HepG2 (cell line): ENCODE results near the gene COQ9. TPM values are rescaled to one million over a fixed set of nuclear protein-coding genes. Genes with fewer than 3 reads are reported as not detected.

Experiments used
- ADNP ChIP-seq: sonication (generic); formaldehyde crosslinking; IDR thresholded peaks from 2 replicates; pipeline ENCODE4 v1.4.0; 2020; ENCODE audit warnings: missing genetic modification reagents
- ATAD3A ChIP-seq: sonication (generic); formaldehyde crosslinking; IDR thresholded peaks from 2 replicates; pipeline ENCODE4 v1.4.0; 2020; ENCODE audit warnings: missing genetic modification reagents
- CEBPZ ChIP-seq: IDR thresholded peaks from 2 replicates; pipeline ENCODE4 v1.6.1; 2012; ENCODE audit warnings: low read length, improper control_type of control experiment
- FOXJ3 ChIP-seq: sonication (generic); formaldehyde crosslinking; IDR thresholded peaks from 2 replicates; pipeline ENCODE4 v1.4.0; 2020; ENCODE audit warnings: missing genetic modification reagents, mild to moderate bottlenecking, borderline replicate concordance
- GTF2F1 ChIP-seq: fragments of 150-350 bp; IDR thresholded peaks from 2 replicates; pipeline ENCODE4 v1.6.1; 2014; ENCODE audit warnings: low read length
- MBD4 ChIP-seq: IDR thresholded peaks from 2 replicates; pipeline ENCODE4 v1.6.1; 2012; ENCODE audit warnings: low read length, inconsistent platforms, borderline replicate concordance
- MTA1 ChIP-seq: sonication (generic); formaldehyde crosslinking; IDR thresholded peaks from 2 replicates; pipeline ENCODE4 v1.4.0; 2020; ENCODE audit warnings: missing genetic modification reagents, mild to moderate bottlenecking, borderline replicate concordance
- PRPF4 ChIP-seq: fragments of 200-400 bp; formaldehyde crosslinking; IDR thresholded peaks from 2 replicates; pipeline ENCODE4 v1.6.1; 2016; ENCODE audit warnings: low read length, low read depth; ENCODE audit not compliant: poor library complexity, severe bottlenecking
- RFXANK ChIP-seq: IDR thresholded peaks from 2 replicates; pipeline ENCODE4 v1.6.1; 2016
- RXRB ChIP-seq: IDR thresholded peaks from 2 replicates; pipeline ENCODE4 v1.6.1; 2016; ENCODE audit warnings: borderline replicate concordance, missing genetic modification reagents, missing compliant biosample characterization
- SNAPC2 ChIP-seq: sonication (generic); formaldehyde crosslinking; IDR thresholded peaks from 2 replicates; pipeline ENCODE4 v1.8.1; 2022; ENCODE audit warnings: mild to moderate bottlenecking, missing genetic modification reagents
- TAF1 ChIP-seq: sonication (generic); formaldehyde crosslinking; IDR thresholded peaks from 2 replicates; pipeline ENCODE4 v1.4.0; 2020; ENCODE audit warnings: missing genetic modification reagents
- TBX3 ChIP-seq: fragments of 450-650 bp; IDR thresholded peaks from 2 replicates; pipeline ENCODE4 v1.6.1; 2017; ENCODE audit warnings: antibody characterized with exemption, mild to moderate bottlenecking, inconsistent platforms, borderline replicate concordance
- ZBTB37 ChIP-seq: sonication (generic); formaldehyde crosslinking; IDR thresholded peaks from 2 replicates; pipeline ENCODE4 v1.4.0; 2020; ENCODE audit warnings: mild to moderate bottlenecking, missing genetic modification reagents
- ZMYM4 ChIP-seq: sonication (generic); formaldehyde crosslinking; IDR thresholded peaks from 2 replicates; pipeline ENCODE4 v1.8.1; 2023; ENCODE audit warnings: mild to moderate bottlenecking, missing genetic modification reagents
- ZNF407 ChIP-seq: sonication (generic); formaldehyde crosslinking; IDR thresholded peaks from one replicate; pipeline ENCODE4 v1.5.1; 2020; ENCODE audit warnings: mild to moderate bottlenecking, missing genetic modification reagents; ENCODE audit errors: not compliant biosample characterization
- ZSCAN29 ChIP-seq: sonication (generic); formaldehyde crosslinking; conservative IDR thresholded peaks from 2 replicates; pipeline ENCODE4 v1.4.0; 2020; ENCODE audit warnings: mild to moderate bottlenecking, missing genetic modification reagents
- polyA plus RNA-seq, 8 experiments: library from polyadenylated mRNA; depleted of rRNA in 3 of 8; stranded (reverse) in 7 of 8; unstranded in 1 of 8; fragments of >200 nt; fragmentation: Illumina TruSeq in 4 of 8; extraction: Trizol in 4 of 8; gene quantifications; 2 replicates each; pipeline versions ENCODE4 v1.2.1 to v1.2.3, GENCODE V29; 2011 to 2016; ENCODE audit warnings: low read depth in 4 of 8, missing spikeins in 1 of 8, mixed read lengths in 1 of 8; ENCODE audit not compliant: insufficient read depth in 1 of 8
- total RNA-seq, 5 experiments: library from RNA; depleted of rRNA; stranded (reverse); fragments of >200 nt; fragmentation: Illumina TruSeq; extraction: Trizol; gene quantifications; 2 replicates each; pipeline ENCODE4 v1.2.3, GENCODE V29; 2016; ENCODE audit warnings: low read depth in 1 of 5

COQ9 gene
- total and polyA plus RNA-seq, 2 of the 13 experiments (the other 11 are each of a cell fraction or from before 2014, with no cell fraction given), result 57.5 to 108 TPM

GRCh38 chr16:57447186-57447962, at the start of gene COQ9, which contains the start of gene CIAPIN1 (continued):
- peak; percentile 96 for TF ChIP-seq ZNF407 (CRISPR knock-in tag)
- TF ChIP-seq ZSCAN29 (CRISPR knock-in tag), result peak; percentile 78
- no peak for TF ChIP-seq FOXJ3 (CRISPR knock-in tag)
- TF ChIP-seq ZBTB37 (CRISPR knock-in tag), result no peak
- no peak; the same call in 1 of the 2 replicates for TF ChIP-seq ATAD3A
- peak; percentile 100 for TF ChIP-seq TAF1 (CRISPR knock-in tag)
- no peak for TF ChIP-seq SNAPC2 (CRISPR knock-in tag)
- no peak for TF ChIP-seq GTF2F1
- peak; percentile 56; the same call in 1 of the 2 replicates for TF ChIP-seq ADNP (CRISPR knock-in tag)
- no peak for TF ChIP-seq PRPF4
- peak; percentile 81 for TF ChIP-seq RXRB (CRISPR knock-in tag)
- peak; percentile 87 for TF ChIP-seq ZMYM4 (CRISPR knock-in tag)
- no peak for TF ChIP-seq MBD4
- TF ChIP-seq MTA1 (CRISPR knock-in tag), result 0 out of 2 replicates have a peak, but pooled peaks have one; percentile 91
- TF ChIP-seq TBX3, result no peak
- no peak for TF ChIP-seq CEBPZ
- peak; percentile 25; the same call in 1 of the 2 replicates for TF ChIP-seq RFXANK (CRISPR knock-in tag)
